ENCODE results near the gene HOXA2.

The HOXA2 gene

GRCh38 chr7:27111042-27111750 is 8.7 kb upstream of the HOXA2 start:
- no peak for DNase-seq

DNA sequence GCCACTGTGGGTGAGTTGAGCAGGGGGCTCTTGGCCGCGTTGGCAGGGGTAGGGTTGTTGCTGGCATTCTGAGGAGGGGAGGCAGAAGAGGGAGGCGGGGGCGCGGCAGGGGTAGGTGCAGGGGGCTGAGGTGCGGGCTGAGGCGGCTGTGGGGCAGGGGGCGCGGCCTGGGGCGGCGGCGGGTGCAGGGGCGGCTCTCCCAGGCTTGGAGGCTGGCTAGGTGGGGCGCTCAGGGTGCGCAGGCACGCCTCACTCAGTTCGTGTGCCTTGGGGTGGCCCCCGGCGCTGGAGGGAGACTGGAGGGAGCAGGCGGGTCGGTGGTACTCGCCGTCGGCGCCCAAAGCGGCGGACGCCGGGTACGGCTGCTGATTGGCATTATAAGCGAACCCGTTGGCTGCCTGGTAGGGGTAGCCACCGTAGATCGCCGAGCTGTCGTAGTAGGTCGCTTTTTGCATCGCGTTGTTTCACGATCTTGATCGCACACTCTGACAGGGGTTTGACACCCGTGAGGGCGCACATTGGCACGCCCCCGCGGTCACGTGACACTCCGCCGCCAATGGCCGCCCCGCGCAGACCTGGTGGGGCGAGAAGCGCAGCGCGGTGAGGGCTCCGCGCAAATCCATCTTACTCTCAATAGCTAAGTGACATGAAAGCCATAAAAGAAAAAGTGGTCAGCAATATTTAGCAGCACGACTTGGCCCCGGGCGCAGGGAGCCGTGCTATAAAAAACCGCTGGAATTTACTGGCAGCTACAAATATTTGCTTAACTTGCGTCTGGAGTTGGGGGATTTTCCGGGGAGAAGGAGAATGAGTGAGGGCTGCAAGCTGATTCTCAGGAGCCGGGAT is 7.9 kb upstream of the HOXA2 start:
- DNase-seq = no peak

- DNase-seq = no peak
These were observed 7.1 kb upstream of the HOXA2 start for GRCh38 chr7:27109466-27110185.

DNA sequence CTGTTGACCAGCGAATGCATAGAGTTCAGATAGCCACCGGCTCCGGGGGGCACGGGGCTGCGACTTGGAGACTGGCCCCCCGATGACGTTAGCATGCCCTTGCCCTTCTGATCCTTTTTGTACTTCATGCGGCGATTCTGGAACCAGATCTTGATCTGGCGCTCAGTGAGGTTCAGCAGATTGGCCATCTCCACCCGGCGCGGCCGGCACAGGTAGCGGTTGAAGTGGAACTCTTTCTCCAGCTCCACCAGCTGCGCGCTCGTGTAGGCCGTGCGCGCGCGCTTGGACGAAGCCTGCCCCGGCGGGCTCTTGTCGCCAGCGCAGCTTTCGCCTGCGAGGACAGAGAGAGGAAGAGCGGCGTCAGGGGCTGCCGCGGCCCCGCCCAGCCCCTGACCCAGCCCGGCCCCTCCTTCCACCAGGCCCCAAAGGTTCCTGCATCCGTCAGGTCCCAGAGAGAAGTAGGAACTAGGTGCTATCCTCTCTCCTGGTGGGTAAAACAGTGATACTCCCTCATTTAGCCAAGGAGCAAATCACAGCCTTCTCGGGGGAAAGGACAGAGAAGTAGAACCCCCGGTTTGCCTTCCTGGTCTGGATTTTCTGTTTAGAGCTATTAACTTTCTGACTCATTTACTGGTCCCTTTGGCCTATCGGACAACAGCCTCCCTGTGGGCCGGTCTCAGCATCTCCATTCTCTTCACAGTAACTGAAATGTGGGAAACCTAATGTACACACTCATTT is 6.1 kb upstream of the HOXA2 start:
- no peak for DNase-seq

DNA sequence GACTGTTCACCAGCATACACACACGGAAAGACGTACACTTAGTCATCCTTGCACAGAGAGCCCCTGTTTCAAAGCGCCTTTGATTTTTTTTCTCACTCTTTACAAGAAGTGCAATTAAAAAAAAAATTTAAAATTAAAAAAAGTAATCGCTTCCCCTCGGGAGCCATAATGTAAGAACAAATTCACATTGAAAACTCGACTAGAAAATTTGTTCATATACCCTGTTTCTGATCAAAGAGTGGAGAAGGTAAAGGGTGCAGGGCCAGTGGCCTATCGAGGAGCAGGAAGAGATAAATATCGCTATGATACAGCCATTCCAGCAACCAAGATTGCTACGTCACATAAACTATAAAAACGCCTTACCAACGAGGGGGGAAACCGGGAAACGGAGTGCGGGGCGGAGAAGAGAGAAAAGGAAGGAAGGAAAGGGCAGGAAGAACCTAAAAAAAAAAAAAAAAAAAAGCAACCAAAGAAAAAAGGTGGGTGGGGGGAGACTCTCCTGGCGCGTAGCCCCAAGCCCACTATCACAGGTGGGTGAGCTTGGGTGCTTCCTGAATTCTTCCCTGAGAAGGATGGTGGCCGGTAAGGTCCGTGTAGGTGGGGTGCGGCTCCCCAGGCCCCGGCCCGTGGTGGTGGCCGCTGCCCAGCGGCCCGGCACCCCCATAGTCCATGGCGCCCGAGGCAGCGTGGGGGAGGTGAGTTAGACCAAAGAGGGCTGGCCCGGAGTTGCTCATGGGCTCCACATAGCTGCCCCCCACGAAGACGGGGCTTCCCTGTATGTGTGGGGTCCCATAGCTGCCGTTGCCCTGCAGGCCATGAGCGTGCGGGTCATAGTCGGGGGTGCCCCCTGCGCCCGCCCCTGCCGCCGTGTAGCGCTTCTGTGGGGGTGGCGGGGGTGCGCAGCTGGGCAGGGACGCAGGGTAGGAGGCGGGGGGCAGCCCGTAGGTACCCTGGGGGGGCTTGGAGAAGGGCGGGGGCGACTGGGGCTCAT is 5.2 kb upstream of the HOXA2 start:
- no peak for DNase-seq

- DNase-seq = no peak
These were observed 4.4 kb upstream of the HOXA2 start for GRCh38 chr7:27106901-27107240.

- no peak for DNase-seq
These were observed 3.9 kb upstream of the HOXA2 start for GRCh38 chr7:27106181-27106900.

DNA sequence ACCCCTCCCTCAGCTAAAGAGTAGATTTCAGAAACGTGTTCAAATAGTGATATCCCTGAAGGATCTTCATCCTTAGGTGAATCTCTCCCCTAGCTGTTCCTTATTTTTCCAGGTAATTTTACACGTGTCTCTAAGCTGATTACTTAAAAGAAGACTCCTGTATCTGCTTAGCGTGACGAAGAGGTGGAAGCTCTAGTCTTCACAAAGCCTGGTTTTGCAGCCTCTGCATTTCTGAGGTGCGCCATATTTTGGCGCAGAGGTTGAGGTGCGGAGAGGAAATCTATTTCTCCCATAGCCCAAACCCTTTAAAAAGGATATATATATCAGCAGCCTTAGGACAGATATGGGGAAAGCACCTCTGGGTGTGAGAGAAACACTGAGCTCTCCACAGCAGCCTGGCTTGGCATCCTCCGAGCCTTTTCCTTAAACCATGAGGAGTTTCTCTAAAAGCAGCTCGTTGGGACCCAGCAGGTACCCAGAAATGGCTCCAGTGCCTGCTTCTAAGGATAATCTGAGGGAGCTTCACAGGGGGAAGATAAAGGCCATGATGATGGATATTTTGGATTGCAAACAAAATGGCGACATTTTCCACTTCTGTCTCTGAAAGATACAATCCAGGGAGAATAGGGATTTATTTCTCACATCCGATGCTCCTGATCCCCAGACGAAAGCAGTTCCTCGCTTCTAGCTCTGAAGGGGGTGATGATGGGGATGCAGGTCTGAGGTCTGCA is 3.0 kb upstream of the HOXA2 start:
- no peak for DNase-seq

- DNase-seq = no peak
These were observed 2.0 kb upstream of the HOXA2 start for GRCh38 chr7:27104341-27105058.

GRCh38 chr7:27103489-27104226 is 1.2 kb upstream of the HOXA2 start:
- DNase-seq = no peak

GRCh38 chr7:27101957-27102580 is 414 bp downstream of the HOXA2 start:
- DNase-seq = no peak

DNA sequence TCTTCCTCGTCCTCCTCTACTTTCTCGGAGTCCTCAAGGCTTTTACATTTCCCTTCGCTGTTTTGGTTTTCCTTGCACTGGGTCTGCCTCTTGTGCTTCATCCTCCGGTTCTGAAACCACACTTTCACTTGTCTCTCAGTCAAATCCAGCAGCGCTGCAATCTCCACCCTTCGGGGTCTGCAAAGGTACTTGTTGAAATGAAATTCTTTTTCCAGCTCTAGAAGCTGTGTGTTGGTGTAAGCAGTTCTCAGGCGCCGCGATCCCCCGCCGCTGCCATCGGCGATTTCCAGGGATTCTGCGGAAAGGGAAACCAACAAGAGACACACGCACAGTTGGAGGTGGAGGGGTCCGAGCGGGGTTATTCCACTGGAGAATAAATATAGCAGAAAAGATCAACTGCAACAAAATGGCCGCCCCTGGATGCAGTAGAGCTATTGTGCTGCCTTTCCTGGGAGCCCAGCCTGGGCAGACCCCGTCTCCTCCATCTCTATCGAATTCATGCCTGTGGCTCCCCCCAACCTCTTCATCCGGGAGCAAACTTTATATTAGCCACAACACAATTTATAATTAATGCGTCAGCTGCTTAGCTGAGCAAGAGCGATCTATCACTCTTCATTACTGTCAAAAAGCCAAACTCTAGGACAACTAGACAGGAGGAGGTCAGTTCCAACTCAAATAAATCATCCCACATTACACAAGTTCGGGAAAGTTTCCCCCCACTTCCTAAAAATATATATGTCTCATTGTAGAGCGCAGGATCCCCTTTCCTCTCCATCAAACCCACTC is 1.1 kb downstream of the HOXA2 start:
- no peak for DNase-seq

DNA sequence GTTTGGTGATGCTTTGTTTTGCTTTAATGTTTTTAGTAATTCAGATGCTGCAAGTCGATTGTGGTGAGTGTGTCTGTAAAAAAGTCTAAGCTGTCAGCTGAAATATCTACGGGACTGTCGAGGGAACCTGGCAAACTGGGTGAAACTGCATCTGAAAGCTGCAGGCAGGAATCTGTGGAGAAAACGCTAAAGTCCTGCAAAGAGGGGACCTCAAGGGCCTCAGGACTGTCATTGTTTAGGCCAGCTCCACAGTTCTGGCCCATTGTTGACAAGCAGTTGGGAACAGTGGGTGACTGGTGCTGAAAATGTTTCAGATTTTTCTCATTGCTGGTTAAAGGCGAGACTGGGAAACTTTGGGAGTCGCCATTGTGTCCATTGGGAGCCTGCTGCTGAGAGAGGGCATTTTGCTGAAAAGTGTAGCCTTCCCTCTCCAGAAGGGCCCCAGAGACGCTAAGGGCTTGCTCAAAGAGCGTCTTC is 1.8 kb downstream of the HOXA2 start:
- no peak for DNase-seq

DNA sequence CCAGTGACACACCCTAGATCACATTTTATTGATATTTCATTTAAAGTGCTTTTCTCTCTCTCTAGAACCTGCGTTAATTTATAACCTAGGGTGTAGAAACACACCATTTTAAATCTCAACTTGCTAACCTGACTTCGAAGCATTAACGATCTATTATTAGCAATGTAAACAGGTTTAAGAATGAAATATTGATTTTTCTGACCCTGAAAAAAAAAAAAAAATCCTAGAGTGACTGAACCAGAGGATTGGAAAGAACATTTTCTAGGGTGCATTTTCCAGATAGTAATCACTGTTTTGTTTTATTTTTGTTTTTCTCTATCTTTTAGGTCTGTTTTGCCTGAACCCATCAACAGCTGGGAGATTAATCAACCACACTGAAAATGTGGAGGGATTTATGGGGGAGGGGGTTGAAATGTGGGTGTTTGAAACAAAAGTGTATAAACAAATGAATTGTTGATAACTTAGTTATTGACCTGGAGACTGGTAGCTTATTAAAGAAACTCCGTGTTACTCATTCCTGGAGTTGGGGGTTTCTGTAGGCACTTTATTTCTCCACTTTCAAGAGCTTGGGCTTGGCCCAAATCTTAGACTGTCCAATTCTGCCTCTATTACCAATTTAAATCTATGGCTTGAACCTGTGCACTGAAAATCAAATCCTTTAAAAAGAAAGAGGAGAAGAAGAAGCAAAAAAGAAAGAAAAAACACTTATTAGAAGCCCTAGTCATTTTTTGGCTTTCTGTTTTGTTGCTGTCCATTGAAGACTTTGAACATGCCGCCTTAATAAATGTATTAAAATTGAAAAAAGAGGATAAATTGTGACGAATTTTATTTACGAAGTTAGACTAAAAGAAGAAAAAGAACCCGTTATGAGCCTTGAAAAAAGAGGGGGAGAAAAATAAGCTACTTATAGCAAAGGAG is 2.8 kb downstream of the HOXA2 start:
- DNase-seq = no peak

GRCh38 chr7:27098578-27099451 is 3.7 kb downstream of the HOXA2 start:
- DNase-seq = no peak
